Type B pancreatic cell (in vitro differentiated cells): Measurements from ENCODE around the gene GGCT. TPM values are rescaled to one million over a fixed set of nuclear protein-coding genes. Genes with fewer than 3 reads are reported as not detected.

Experiments used
- DNase-seq: peaks from one replicate; pipeline ENCODE4 v3.0.0; 2021; ENCODE audit warnings: mixed read lengths; ENCODE audit not compliant: unreplicated experiment; ENCODE audit errors: extremely low spot score
- H3K27ac Mint-ChIP-seq: 2 replicates; pipeline ENCODE4 v1.8.0; 2021; ENCODE audit warnings: mild to moderate bottlenecking, mixed read lengths
- H3K27me3 Mint-ChIP-seq: 2 replicates; pipeline ENCODE4 v1.8.0; 2021; ENCODE audit warnings: mixed read lengths
- H3K36me3 Mint-ChIP-seq: 2 replicates; pipeline ENCODE4 v1.8.0; 2021; ENCODE audit warnings: mixed read lengths
- H3K4me1 Mint-ChIP-seq: one replicate; pipeline ENCODE4 v1.8.0; 2021; ENCODE audit warnings: mixed read lengths; ENCODE audit not compliant: unreplicated experiment
- H3K4me3 Mint-ChIP-seq: 2 replicates; pipeline ENCODE4 v1.8.0; 2021; ENCODE audit warnings: mild to moderate bottlenecking, mixed read lengths
- H3K9me3 Mint-ChIP-seq: 2 replicates; pipeline ENCODE4 v1.8.0; 2021; ENCODE audit warnings: mixed read lengths
- total RNA-seq: library from RNA; stranded (reverse); gene quantifications from 2 replicates; pipeline ENCODE4 v1.2.1, GENCODE V29; 2021; ENCODE audit warnings: low replicate concordance
- TF ChIP-seq, protein P1 (sequence below): fragments of 200-600 bp; sonication (generic); conservative IDR thresholded peaks from 2 replicates; pipeline ENCODE4 v1.5.0; 2021; ENCODE audit warnings: antibody characterized with exemption, mild to moderate bottlenecking

The GGCT gene
- total RNA-seq, 1 donor from 2014 or later: 72.6 TPM

- DNase-seq: no peak
- Mint-ChIP-seq H3K4me3 (no peak overlapping the region), H3K27ac (peak overlapping the region; percentile 34), H3K27me3 (no peaks in the 10 kb centered on the region), H3K9me3 (no peaks in the 10 kb centered on the region), H3K36me3 (no peaks in the 10 kb centered on the region), H3K4me1 (peaks cover 47% of the 10 kb centered on the region)
- TF ChIP-seq, protein P1, sequence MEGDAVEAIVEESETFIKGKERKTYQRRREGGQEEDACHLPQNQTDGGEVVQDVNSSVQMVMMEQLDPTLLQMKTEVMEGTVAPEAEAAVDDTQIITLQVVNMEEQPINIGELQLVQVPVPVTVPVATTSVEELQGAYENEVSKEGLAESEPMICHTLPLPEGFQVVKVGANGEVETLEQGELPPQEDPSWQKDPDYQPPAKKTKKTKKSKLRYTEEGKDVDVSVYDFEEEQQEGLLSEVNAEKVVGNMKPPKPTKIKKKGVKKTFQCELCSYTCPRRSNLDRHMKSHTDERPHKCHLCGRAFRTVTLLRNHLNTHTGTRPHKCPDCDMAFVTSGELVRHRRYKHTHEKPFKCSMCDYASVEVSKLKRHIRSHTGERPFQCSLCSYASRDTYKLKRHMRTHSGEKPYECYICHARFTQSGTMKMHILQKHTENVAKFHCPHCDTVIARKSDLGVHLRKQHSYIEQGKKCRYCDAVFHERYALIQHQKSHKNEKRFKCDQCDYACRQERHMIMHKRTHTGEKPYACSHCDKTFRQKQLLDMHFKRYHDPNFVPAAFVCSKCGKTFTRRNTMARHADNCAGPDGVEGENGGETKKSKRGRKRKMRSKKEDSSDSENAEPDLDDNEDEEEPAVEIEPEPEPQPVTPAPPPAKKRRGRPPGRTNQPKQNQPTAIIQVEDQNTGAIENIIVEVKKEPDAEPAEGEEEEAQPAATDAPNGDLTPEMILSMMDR: no peak
Observed at GRCh38 chr7:30465046-30465810, 39.4 kb downstream of the GGCT start.

- TF ChIP-seq, protein P1: no peak
- no peak for DNase-seq
- no peak overlapping the region for H3K27ac Mint-ChIP-seq
- H3K9me3 Mint-ChIP-seq: no peaks in the 10 kb centered on the region
- H3K36me3 Mint-ChIP-seq: no peaks in the 10 kb centered on the region
- H3K4me3 Mint-ChIP-seq: no peak overlapping the region
- H3K4me1 Mint-ChIP-seq: peaks cover 48% of the 10 kb centered on the region
- no peaks in the 10 kb centered on the region for H3K27me3 Mint-ChIP-seq
Observed at GRCh38 chr7:30464231-30464671, 40.4 kb downstream of the GGCT start.

DNA sequence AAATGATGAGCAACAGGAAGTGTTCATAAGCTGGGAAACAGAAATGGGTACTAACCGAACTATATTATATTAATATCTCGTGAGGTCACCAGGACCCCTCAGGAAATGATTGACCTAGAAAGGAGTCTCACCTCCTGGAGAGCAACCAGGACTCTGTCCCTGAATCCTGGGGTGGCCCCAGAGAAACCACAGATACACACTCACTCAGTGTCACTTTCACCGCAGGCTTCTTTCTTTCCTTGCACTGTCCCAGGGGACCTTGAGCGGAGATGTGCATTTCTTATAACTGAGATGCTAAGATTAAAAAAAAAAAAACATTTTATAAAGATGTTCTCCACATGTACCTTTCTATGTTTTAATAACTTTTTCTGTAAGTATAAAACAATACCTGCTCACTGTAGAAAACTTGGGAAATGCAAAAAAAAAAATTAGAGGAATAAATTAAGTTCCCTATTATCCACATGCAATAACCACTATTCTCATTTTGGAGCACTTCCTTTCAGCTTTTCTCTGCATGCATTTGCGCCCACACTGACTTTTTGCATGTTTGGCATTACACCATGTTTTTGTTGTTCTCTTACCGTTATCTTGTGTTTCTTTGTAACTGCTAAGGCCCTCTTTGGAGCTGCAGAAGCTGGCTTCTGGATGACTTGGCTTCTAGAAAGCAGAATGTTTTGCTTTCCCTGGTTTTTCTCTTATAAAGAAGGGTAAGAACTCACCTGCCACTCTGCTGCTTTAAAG is 41.1 kb downstream of the GGCT start:
- Mint-ChIP-seq H3K27me3 (no peaks in the 10 kb centered on the region), H3K9me3 (no peaks in the 10 kb centered on the region), H3K27ac (no peak overlapping the region), H3K36me3 (no peaks in the 10 kb centered on the region), H3K4me3 (no peak overlapping the region), H3K4me1 (peaks cover 43% of the 10 kb centered on the region)
- TF ChIP-seq, protein P1: no peak
- DNase-seq: no peak

DNA sequence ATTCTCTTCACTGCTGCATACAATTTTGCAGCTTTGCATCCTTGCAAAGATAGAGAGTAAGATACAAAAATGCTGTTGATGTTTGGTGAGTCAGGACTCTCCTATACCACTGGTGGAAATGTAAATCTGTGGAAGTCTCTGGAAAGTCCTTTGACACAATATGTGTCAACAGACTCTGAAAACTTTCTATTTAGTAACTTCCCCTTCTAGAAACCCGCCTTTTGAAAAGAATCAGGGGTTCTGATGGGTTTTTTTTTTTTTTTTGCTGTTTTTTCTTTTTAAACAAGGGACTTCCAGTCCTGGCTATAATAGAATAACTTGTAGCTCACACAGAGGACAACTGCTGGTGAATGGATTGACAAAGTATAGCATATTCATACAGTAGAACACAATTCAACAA is 42.5 kb downstream of the GGCT start:
- peaks cover 47% of the 10 kb centered on the region for H3K4me1 Mint-ChIP-seq
- no peaks in the 10 kb centered on the region for H3K27me3 Mint-ChIP-seq
- TF ChIP-seq, protein P1: no peak
- DNase-seq: no peak
- H3K9me3 Mint-ChIP-seq: no peaks in the 10 kb centered on the region
- no peaks in the 10 kb centered on the region for H3K36me3 Mint-ChIP-seq
- H3K4me3 Mint-ChIP-seq: no peak overlapping the region
- no peak overlapping the region for H3K27ac Mint-ChIP-seq

DNA sequence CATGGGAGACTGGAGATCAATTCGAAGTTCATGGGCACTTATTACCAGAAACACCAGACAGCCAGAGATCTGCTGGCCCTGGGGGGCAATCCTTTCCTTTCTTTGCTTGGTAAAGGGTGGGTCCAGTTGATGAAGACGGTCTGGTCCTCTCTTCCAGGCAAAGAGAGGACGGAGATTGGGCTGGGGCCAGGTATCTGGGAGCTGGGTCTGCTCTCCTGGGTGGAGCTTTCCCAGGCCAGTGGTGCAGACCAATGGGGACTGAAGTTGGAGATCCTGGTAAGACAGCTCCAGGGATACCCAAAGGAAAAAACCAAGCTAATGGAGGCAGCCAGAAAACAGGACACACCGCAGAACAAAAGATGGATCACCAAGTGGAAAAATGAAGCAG is 44.4 kb downstream of the GGCT start:
- Mint-ChIP-seq H3K36me3 (no peaks in the 10 kb centered on the region), H3K9me3 (no peaks in the 10 kb centered on the region), H3K27me3 (no peaks in the 10 kb centered on the region), H3K27ac (peak overlapping the region; percentile 4), H3K4me3 (no peak overlapping the region), H3K4me1 (peaks cover 40% of the 10 kb centered on the region)
- no peak for DNase-seq
- TF ChIP-seq, protein P1: no peak
